ENCODE data around the gene PCOLCE2. TPM values are rescaled to one million over a fixed set of nuclear protein-coding genes. Genes with fewer than 3 reads are reported as not detected.

Gene PCOLCE2
- total RNA-seq, 4 donors from 2014 or later, result 13.5 to 88.1 (median 44.2) TPM

GRCh38 chr3:142853270-142854168 is 35.4 kb downstream of the PCOLCE2 start:
- no peak for TF ChIP-seq CTCF (IDR thresholded peaks at IDR 0.05)
- no peak for TF ChIP-seq POLR2AphosphoS5 (IDR thresholded peaks at IDR 0.05)
- TF ChIP-seq EP300 (IDR thresholded peaks at IDR 0.05), result no peak
- no peak for TF ChIP-seq POLR2A (IDR thresholded peaks at IDR 0.05)
- Histone ChIP-seq H3K4me1 (no peaks in the 10 kb centered on the region), H3K4me3 (no peak overlapping the region), H3K27me3 (no peaks in the 10 kb centered on the region), H3K36me3 (no peaks in the 10 kb centered on the region), H3K27ac (no peak overlapping the region), H3K9me3 (no peaks in the 10 kb centered on the region)
- 28 to 34% methylated on average over 10 of the region's 10 CpGs for WGBS, 2 donors (ENCODE audit: low coverage in 1 of 2)
- no peak for ATAC-seq

- Histone ChIP-seq H3K4me1 (peaks cover 0 to 8% (median 0%) of the 10 kb centered on the region in 3 donors), H3K27ac (no peak overlapping the region), H3K4me3 (no peak overlapping the region), H3K9me3 (no peaks in the 10 kb centered on the region), H3K36me3 (no peaks in the 10 kb centered on the region), H3K27me3 (no peaks in the 10 kb centered on the region)
- TF ChIP-seq CTCF (IDR thresholded peaks at IDR 0.05) (no peak), POLR2A (IDR thresholded peaks at IDR 0.05) (no peak), EP300 (IDR thresholded peaks at IDR 0.05) (no peak), POLR2AphosphoS5 (IDR thresholded peaks at IDR 0.05) (no peak)
- no peak for ATAC-seq
- 75 to 81% methylated on average over 4 of the region's 4 CpGs for WGBS, 2 donors (ENCODE audit: low coverage in 1 of 2)
These were observed 36.9 kb downstream of the PCOLCE2 start for GRCh38 chr3:142852009-142852408.

GRCh38 chr3:142850395-142851023 is 38.4 kb downstream of the PCOLCE2 start:
- Histone ChIP-seq H3K36me3 (no peaks in the 10 kb centered on the region), H3K9me3 (no peaks in the 10 kb centered on the region), H3K4me1 (peaks cover 0 to 11% (median 0%) of the 10 kb centered on the region in 3 donors), H3K27me3 (no peaks in the 10 kb centered on the region), H3K4me3 (no peak overlapping the region), H3K27ac (no peak overlapping the region)
- WGBS, 2 donors (ENCODE audit: low coverage in 1 of 2), result 46% methylated on average over 2 of the region's 2 CpGs; no CpG with 5 or more reads in 1 of the 2 donors
- TF ChIP-seq POLR2A (IDR thresholded peaks at IDR 0.05) (no peak), POLR2AphosphoS5 (IDR thresholded peaks at IDR 0.05) (no peak), EP300 (IDR thresholded peaks at IDR 0.05) (no peak), CTCF (IDR thresholded peaks at IDR 0.05) (no peak)
- ATAC-seq, result peak; percentile 76

GRCh38 chr3:142849148-142849547 is 39.7 kb downstream of the PCOLCE2 start:
- Histone ChIP-seq H3K9me3 (no peaks in the 10 kb centered on the region), H3K36me3 (no peaks in the 10 kb centered on the region), H3K27me3 (no peaks in the 10 kb centered on the region), H3K4me1 (peaks cover 0 to 11% (median 0%) of the 10 kb centered on the region in 3 donors), H3K4me3 (no peak overlapping the region), H3K27ac (no peak overlapping the region)
- TF ChIP-seq POLR2AphosphoS5 (IDR thresholded peaks at IDR 0.05), result no peak
- 88 to 93% methylated on average over 3 of the region's 3 CpGs for WGBS, 2 donors (ENCODE audit: low coverage in 1 of 2)
- no peak for ATAC-seq

GRCh38 chr3:142846779-142847577 is 41.9 kb downstream of the PCOLCE2 start:
- peaks cover 0 to 11% (median 0%) of the 10 kb centered on the region in 3 donors for H3K4me1 ChIP-seq
- 17 to 18% methylated on average over 2 of the region's 2 CpGs for WGBS, 2 donors (ENCODE audit: low coverage in 1 of 2)
- no peak overlapping the region for H3K4me3 ChIP-seq
- ATAC-seq, result no peak
- no peaks in the 10 kb centered on the region for H3K9me3 ChIP-seq
- H3K36me3 ChIP-seq, result no peaks in the 10 kb centered on the region
- H3K27me3 ChIP-seq, result no peaks in the 10 kb centered on the region
- TF ChIP-seq POLR2AphosphoS5 (IDR thresholded peaks at IDR 0.05), result no peak
- TF ChIP-seq EP300 (IDR thresholded peaks at IDR 0.05), result no peak
- TF ChIP-seq POLR2A (IDR thresholded peaks at IDR 0.05), result no peak
- TF ChIP-seq CTCF (IDR thresholded peaks at IDR 0.05), result no peak
- H3K27ac ChIP-seq, result no peak overlapping the region

Data from gastroesophageal sphincter (tissue), 4 donors.